MCF 10A (cell line): ENCODE results near the gene MOB1B. TPM values are rescaled to one million over a fixed set of nuclear protein-coding genes. Genes with fewer than 3 reads are reported as not detected.

Source experiments
- BruUV-seq: library from RNA; stranded (reverse); fragments of 400-500 nt; replicated peaks from 2 replicates; lab custom pipeline; 2021; lab: Mats Ljungman, UMichigan
- CTCF ChIA-PET: fragments of 300-600 bp; sonication (Branson Sonifier 250); formaldehyde crosslinking; extraction: SDS; loops from one replicate; lab custom pipeline; 2021; ENCODE audit warnings: antibody characterized with exemption, inconsistent platforms; lab: Yijun Ruan, JAX
- POLR2A ChIA-PET: fragments of 300-600, 350-650 bp; sonication (Branson Sonifier 250); formaldehyde crosslinking; extraction: SDS; loops from one replicate; lab custom pipeline; 2020; ENCODE audit warnings: antibody characterized with exemption, inconsistent platforms; lab: Yijun Ruan, JAX
- DNase-seq: peaks from one replicate; pipeline ENCODE4 v3.0.0-alpha.2; 2018; ENCODE audit not compliant: unreplicated experiment
- H3K27ac Mint-ChIP-seq: one replicate; pipeline ENCODE4 v1.8.0; 2022; ENCODE audit warnings: mild to moderate bottlenecking, low read depth, mixed read lengths; ENCODE audit not compliant: unreplicated experiment
- H3K27me3 Mint-ChIP-seq: one replicate; pipeline ENCODE4 v1.8.0; 2022; ENCODE audit warnings: mixed read lengths; ENCODE audit not compliant: insufficient read depth, unreplicated experiment
- H3K36me3 Mint-ChIP-seq: one replicate; pipeline ENCODE4 v1.8.0; 2022; ENCODE audit warnings: mild to moderate bottlenecking, moderate library complexity, mixed read lengths; ENCODE audit not compliant: insufficient read depth, unreplicated experiment
- H3K4me1 Mint-ChIP-seq: one replicate; pipeline ENCODE4 v1.8.0; 2022; ENCODE audit warnings: mixed read lengths; ENCODE audit not compliant: insufficient read depth, unreplicated experiment
- H3K4me3 Mint-ChIP-seq: one replicate; pipeline ENCODE4 v1.8.0; 2022; ENCODE audit warnings: mild to moderate bottlenecking, moderate library complexity, mixed read lengths; ENCODE audit not compliant: unreplicated experiment
- H3K9me3 Mint-ChIP-seq: one replicate; pipeline ENCODE4 v1.8.0; 2022; ENCODE audit warnings: mixed read lengths; ENCODE audit not compliant: unreplicated experiment
- intact Hi-C: fragments of 100-400 bp; cut with micrococcal nuclease; formaldehyde crosslinking; loops from 2 replicates; pipeline ENCODE4 v1.14.1; 2022
- total RNA-seq: library from RNA; stranded (reverse); gene quantifications from 2 replicates; pipeline ENCODE4 v1.2.3, GENCODE V29; 2022
- TF ChIP-seq, protein P1 (sequence below): fragments of 200-600 bp; IDR thresholded peaks from one replicate; pipeline ENCODE4 v1.8.0; 2022; ENCODE audit warnings: antibody characterized with exemption, mild to moderate bottlenecking; ENCODE audit not compliant: unreplicated experiment

Gene MOB1B
- total RNA-seq, 1 experiment from 2014 or later, result 16.1 TPM

DNA sequence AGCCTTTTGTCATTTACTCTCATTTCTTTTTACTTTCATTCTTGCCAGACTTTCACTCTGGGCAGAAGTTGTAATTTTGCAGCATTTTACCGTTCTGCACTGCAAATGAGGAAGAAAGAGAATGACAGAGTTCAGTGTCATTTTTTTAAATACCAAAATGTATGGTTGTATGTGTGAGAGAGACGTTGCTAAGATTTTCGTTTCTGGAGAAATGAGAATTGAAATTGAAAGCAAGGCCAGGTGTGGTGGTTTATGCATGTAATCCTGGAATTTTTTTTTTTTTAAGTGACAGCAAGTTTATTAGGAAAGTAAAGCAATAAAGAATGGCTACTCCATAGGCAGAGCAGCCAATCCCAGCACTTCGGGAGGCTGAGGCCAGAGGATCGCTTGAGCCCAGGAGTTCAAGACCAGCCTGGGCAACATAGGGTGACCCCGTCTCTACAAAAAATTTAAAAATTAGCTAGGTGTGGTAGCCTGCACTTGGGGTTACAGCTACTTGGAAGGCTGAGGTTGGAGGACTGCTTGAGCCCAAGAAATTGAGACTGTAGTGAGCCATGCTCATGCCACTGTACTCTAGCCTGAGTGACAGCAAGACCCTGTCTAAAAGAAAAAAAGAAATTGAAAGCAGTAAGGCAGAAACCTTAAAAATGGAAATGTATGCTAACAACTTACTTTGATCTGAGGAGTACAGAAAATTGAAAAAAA lies 104.2 kb downstream of the MOB1B start:
- no peak for DNase-seq
- intact Hi-C loops, result loop anchor here (5.0 kb wide), 1 partner anchor 169 kb away; the partner anchor contains the start of gene GRSF1
- ChIA-PET POLR2A (no interaction called here), CTCF (interaction anchor here (2.8 kb wide), 1 partner anchor 354 kb away, joined by 16 read pairs; no protein-coding TSS in a partner anchor)
- H3K4me3 Mint-ChIP-seq, result no peak overlapping the region
- H3K36me3 Mint-ChIP-seq, result peaks cover 5% of the 10 kb centered on the region
- TF ChIP-seq, protein P1, sequence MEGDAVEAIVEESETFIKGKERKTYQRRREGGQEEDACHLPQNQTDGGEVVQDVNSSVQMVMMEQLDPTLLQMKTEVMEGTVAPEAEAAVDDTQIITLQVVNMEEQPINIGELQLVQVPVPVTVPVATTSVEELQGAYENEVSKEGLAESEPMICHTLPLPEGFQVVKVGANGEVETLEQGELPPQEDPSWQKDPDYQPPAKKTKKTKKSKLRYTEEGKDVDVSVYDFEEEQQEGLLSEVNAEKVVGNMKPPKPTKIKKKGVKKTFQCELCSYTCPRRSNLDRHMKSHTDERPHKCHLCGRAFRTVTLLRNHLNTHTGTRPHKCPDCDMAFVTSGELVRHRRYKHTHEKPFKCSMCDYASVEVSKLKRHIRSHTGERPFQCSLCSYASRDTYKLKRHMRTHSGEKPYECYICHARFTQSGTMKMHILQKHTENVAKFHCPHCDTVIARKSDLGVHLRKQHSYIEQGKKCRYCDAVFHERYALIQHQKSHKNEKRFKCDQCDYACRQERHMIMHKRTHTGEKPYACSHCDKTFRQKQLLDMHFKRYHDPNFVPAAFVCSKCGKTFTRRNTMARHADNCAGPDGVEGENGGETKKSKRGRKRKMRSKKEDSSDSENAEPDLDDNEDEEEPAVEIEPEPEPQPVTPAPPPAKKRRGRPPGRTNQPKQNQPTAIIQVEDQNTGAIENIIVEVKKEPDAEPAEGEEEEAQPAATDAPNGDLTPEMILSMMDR, result no peak
- BruUV-seq, result no TSS peak
- peak overlapping the region; percentile 51 for H3K27ac Mint-ChIP-seq
- H3K9me3 Mint-ChIP-seq, result peaks cover 6% of the 10 kb centered on the region
- H3K4me1 Mint-ChIP-seq, result peaks cover 12% of the 10 kb centered on the region
- H3K27me3 Mint-ChIP-seq, result no peaks in the 10 kb centered on the region

DNA sequence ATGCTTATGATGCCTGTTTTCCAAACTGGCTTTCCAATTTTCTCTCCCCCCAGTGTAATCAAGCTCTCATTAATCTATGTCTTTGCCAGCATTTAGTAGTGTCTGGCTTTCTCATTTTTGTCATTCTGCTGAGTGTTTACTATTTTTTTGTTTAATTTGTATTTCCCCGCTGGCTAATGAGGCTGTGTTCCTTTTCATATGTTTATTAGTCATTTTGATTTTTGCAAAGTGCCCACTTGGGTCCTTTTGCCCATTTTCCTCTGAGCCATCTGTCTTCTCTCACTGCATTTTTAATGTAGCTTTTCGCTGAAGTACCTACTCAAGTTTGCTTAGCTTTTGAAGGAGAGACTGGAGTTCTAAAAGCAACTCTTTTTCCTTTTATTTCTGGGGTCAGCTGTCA lies 106.0 kb downstream of the MOB1B start:
- Mint-ChIP-seq H3K36me3 (no peaks in the 10 kb centered on the region), H3K4me1 (peaks cover 12% of the 10 kb centered on the region), H3K27ac (no peak overlapping the region), H3K9me3 (no peaks in the 10 kb centered on the region), H3K27me3 (no peaks in the 10 kb centered on the region), H3K4me3 (no peak overlapping the region)
- TF ChIP-seq, protein P1, result no peak
- intact Hi-C loops, result loop anchor here (5.0 kb wide), 1 partner anchor 171 kb away; the partner anchor contains the start of gene GRSF1
- ChIA-PET CTCF (interaction anchor here (0.6 to 2.8 kb wide), 6 partner anchors 9 to 412 kb away, joined by 3 to 16 read pairs (median 8); partner anchors contain the start of gene MOB1B), POLR2A (interaction anchor here (0.7 kb wide), 1 partner anchor 17 kb away, joined by 4 read pairs; no protein-coding TSS in a partner anchor)
- DNase-seq, result no peak
- no TSS peak for BruUV-seq

DNA sequence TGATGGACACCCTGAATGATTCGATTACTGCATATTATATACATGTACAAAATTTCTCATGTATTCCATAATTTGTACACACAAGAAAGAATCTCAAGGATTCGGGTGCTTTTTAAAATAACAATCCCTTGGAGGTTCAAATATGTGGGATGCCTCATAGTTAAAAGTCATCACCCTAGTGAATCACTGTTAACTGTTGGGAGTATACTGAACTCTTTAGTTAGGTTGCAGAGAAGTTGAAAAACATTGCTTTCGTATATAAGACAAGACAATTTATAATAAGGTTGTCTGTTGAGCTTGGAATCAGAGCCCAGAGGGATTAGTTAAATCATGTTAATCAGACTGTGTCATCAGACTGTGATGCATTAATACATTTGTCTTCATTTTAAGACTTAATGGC lies 106.9 kb downstream of the MOB1B start:
- intact Hi-C loops, result loop anchor here (5.0 kb wide), 1 partner anchor 172 kb away; the partner anchor contains the start of gene GRSF1
- no peak overlapping the region for H3K4me3 Mint-ChIP-seq
- no peaks in the 10 kb centered on the region for H3K27me3 Mint-ChIP-seq
- BruUV-seq, result no TSS peak
- POLR2A ChIA-PET, result no interaction called here
- H3K4me1 Mint-ChIP-seq, result peaks cover 12% of the 10 kb centered on the region
- TF ChIP-seq, protein P1, result no peak
- H3K27ac Mint-ChIP-seq, result no peak overlapping the region
- no peak for DNase-seq
- no peaks in the 10 kb centered on the region for H3K36me3 Mint-ChIP-seq
- H3K9me3 Mint-ChIP-seq, result no peaks in the 10 kb centered on the region
- CTCF ChIA-PET, result interaction anchor here (0.5 to 2.8 kb wide), 10 partner anchors 10 to 697 kb away, joined by 3 to 16 read pairs (median 4); partner anchors contain the start of gene MOB1B
